Measurements from ENCODE around the gene RNF151. TPM values are rescaled to one million over a fixed set of nuclear protein-coding genes. Genes with fewer than 3 reads are reported as not detected.

The RNF151 gene
- total RNA-seq, 1 donor from 2014 or later = not detected

GRCh38 chr16:1990101-1990350, 23.4 kb downstream of the RNF151 start:
- peaks cover 16% of the 10 kb centered on the region for H3K9me3 Mint-ChIP-seq (ENCODE audit: unreplicated experiment)
- peaks cover 5% of the 10 kb centered on the region for H3K4me1 Mint-ChIP-seq (ENCODE audit: low read depth, unreplicated experiment)
- DNase-seq = no peak
- H3K36me3 Mint-ChIP-seq (ENCODE audit: unreplicated experiment) = no peaks in the 10 kb centered on the region
- TF ChIP-seq CTCF (IDR thresholded peaks at IDR 0.05; ENCODE audit: partially characterized antibody, unreplicated experiment) = no peak
- no peak overlapping the region for H3K27ac Mint-ChIP-seq (ENCODE audit: unreplicated experiment)
- H3K4me3 Mint-ChIP-seq (ENCODE audit: unreplicated experiment) = no peak overlapping the region
- H3K27me3 Mint-ChIP-seq (ENCODE audit: unreplicated experiment) = peaks cover 14% of the 10 kb centered on the region

- Mint-ChIP-seq H3K4me3 (ENCODE audit: unreplicated experiment) (peak overlapping the region; percentile 76), H3K9me3 (ENCODE audit: unreplicated experiment) (peaks cover 16% of the 10 kb centered on the region), H3K27ac (ENCODE audit: unreplicated experiment) (no peak overlapping the region), H3K36me3 (ENCODE audit: unreplicated experiment) (no peaks in the 10 kb centered on the region), H3K4me1 (ENCODE audit: low read depth, unreplicated experiment) (peaks cover 5% of the 10 kb centered on the region), H3K27me3 (ENCODE audit: unreplicated experiment) (peaks cover 14% of the 10 kb centered on the region)
- peak; percentile 77 for DNase-seq
- TF ChIP-seq CTCF (IDR thresholded peaks at IDR 0.05; ENCODE audit: partially characterized antibody, unreplicated experiment) = no peak
Measured at GRCh38 chr16:1990351-1991134, 23.9 kb downstream of the RNF151 start.

- Mint-ChIP-seq H3K27me3 (ENCODE audit: unreplicated experiment) (peaks cover 14% of the 10 kb centered on the region), H3K27ac (ENCODE audit: unreplicated experiment) (no peak overlapping the region), H3K4me1 (ENCODE audit: low read depth, unreplicated experiment) (peaks cover 5% of the 10 kb centered on the region), H3K36me3 (ENCODE audit: unreplicated experiment) (no peaks in the 10 kb centered on the region), H3K9me3 (ENCODE audit: unreplicated experiment) (peaks cover 16% of the 10 kb centered on the region), H3K4me3 (ENCODE audit: unreplicated experiment) (peak overlapping the region; percentile 76)
- TF ChIP-seq CTCF (IDR thresholded peaks at IDR 0.05; ENCODE audit: partially characterized antibody, unreplicated experiment) = no peak
- DNase-seq = no peak
Measured at GRCh38 chr16:1991135-1991551, 24.5 kb downstream of the RNF151 start.

GRCh38 chr16:1991588-1991947, 24.9 kb downstream of the RNF151 start:
- peaks cover 5% of the 10 kb centered on the region for H3K4me1 Mint-ChIP-seq (ENCODE audit: low read depth, unreplicated experiment)
- H3K27ac Mint-ChIP-seq (ENCODE audit: unreplicated experiment) = peak overlapping the region; percentile 76
- no peak for TF ChIP-seq CTCF (IDR thresholded peaks at IDR 0.05; ENCODE audit: partially characterized antibody, unreplicated experiment)
- peaks cover 16% of the 10 kb centered on the region for H3K9me3 Mint-ChIP-seq (ENCODE audit: unreplicated experiment)
- no peaks in the 10 kb centered on the region for H3K36me3 Mint-ChIP-seq (ENCODE audit: unreplicated experiment)
- peaks cover 14% of the 10 kb centered on the region for H3K27me3 Mint-ChIP-seq (ENCODE audit: unreplicated experiment)
- DNase-seq = no peak
- H3K4me3 Mint-ChIP-seq (ENCODE audit: unreplicated experiment) = peak overlapping the region; percentile 84

- Mint-ChIP-seq H3K4me3 (ENCODE audit: unreplicated experiment) (no peak overlapping the region), H3K27ac (ENCODE audit: unreplicated experiment) (no peak overlapping the region), H3K9me3 (ENCODE audit: unreplicated experiment) (peaks cover 16% of the 10 kb centered on the region)
Measured at GRCh38 chr16:1991948-1992703, 25.5 kb downstream of the RNF151 start.

More at GRCh38 chr16:1991948-1992703, 25.5 kb downstream of the RNF151 start:
- Mint-ChIP-seq H3K36me3 (ENCODE audit: unreplicated experiment) (no peaks in the 10 kb centered on the region), H3K4me1 (ENCODE audit: low read depth, unreplicated experiment) (peaks cover 5% of the 10 kb centered on the region), H3K27me3 (ENCODE audit: unreplicated experiment) (peaks cover 14% of the 10 kb centered on the region)
- no peak for TF ChIP-seq CTCF (IDR thresholded peaks at IDR 0.05; ENCODE audit: partially characterized antibody, unreplicated experiment)
- DNase-seq = peak; percentile 95
